ENCODE data around the gene COP1. TPM values are rescaled to one million over a fixed set of nuclear protein-coding genes. Genes with fewer than 3 reads are reported as not detected.

Gene COP1
- total and polyA plus RNA-seq, 2 of the 4 experiments (the other 2 are of a cell fraction) = 17.8 to 35.0 TPM

GRCh38 chr1:175978476-175978875 is 228.6 kb downstream of the COP1 start:
- no peak overlapping the region for H2AFZ ChIP-seq (replicated peaks; ENCODE audit: low read length, poor library complexity)
- peak overlapping the region; percentile 64 for H3K14ac ChIP-seq (replicated peaks; ENCODE audit: low read depth, low read length)
- peak overlapping the region in 1 of 2 experiments; percentile 54; a peak in 2 of 4 replicates for H4K8ac ChIP-seq (ENCODE audit: low read depth in 2 of 2, low read length in 2 of 2)
- no peak overlapping the region for H3K9ac ChIP-seq (ENCODE audit: low read depth, low read length)
- H3K23ac ChIP-seq (ENCODE audit: low read depth, low read length) = peak overlapping the region; percentile 33; the same call in 1 of the 2 replicates
- 0 out of 3 replicates have a peak overlapping the region, but pooled peaks have one; percentile 54 for H2BK15ac ChIP-seq (ENCODE audit: low read depth, low read length)
- peaks cover 2% of the 10 kb centered on the region; the same call in 1 of the 2 replicates for H3K9me1 ChIP-seq (ENCODE audit: insufficient read depth, low read length)
- no peak overlapping the region for H3K4me3 ChIP-seq (ENCODE audit: insufficient read depth, low read depth, low read length)
- H2BK5ac ChIP-seq (ENCODE audit: low read depth, low read length, poor library complexity, severe bottlenecking) = peak overlapping the region; percentile 46
- H3K79me1 ChIP-seq (ENCODE audit: low read depth in 1 of 2, low read length in 2 of 2) = peaks cover 3 to 11% of the 10 kb centered on the region in 2 experiments; a peak in 3 of 4 replicates
- H3K4me2 ChIP-seq (ENCODE audit: low read depth, low read length) = peak overlapping the region; percentile 74; the same call in 1 of the 2 replicates
- H3K4ac ChIP-seq (ENCODE audit: low read depth, low read length) = peak overlapping the region; percentile 76
- dilution Hi-C loops (cut with HindIII; ENCODE audit: low sequenced_read_pairs, unreplicated experiment) = no loop called here
- intact Hi-C loops (cut with micrococcal nuclease) = loop anchor here (5.0 kb wide), 1 partner anchor 54 kb away; no protein-coding TSS in a partner anchor
- peak; percentile 34 for DNase-seq
- peaks cover 2% of the 10 kb centered on the region; the same call in 1 of the 2 replicates for H3K9me3 ChIP-seq (ENCODE audit: control insufficient read depth, insufficient read depth, low read length)
- H3K27ac ChIP-seq (ENCODE audit: insufficient read depth, low read length) = no peak overlapping the region
- BruUV-seq (replicated peaks) = no TSS peak
- ATAC-seq (ENCODE audit: low read depth) = no peak; the same call in 1 of the 2 replicates
- peaks cover 4% of the 10 kb centered on the region; the same call in 1 of the 2 replicates for H3K36me3 ChIP-seq (ENCODE audit: control insufficient read depth, insufficient read depth, low read length)
- 0 out of 2 replicates have a peak overlapping the region, but pooled peaks have one; percentile 11 for H2BK20ac ChIP-seq (ENCODE audit: low read depth, low read length)
- H3K4me1 ChIP-seq (ENCODE audit: control insufficient read depth, insufficient read depth, low read length) = peaks cover 6% of the 10 kb centered on the region
- no peaks in the 10 kb centered on the region for H4K20me1 ChIP-seq (ENCODE audit: insufficient read depth, low read length)
- no peak overlapping the region for H2AK5ac ChIP-seq (ENCODE audit: low read depth, low read length)
- WGBS, 2 experiments (ENCODE audit: extremely low coverage in 2 of 2, insufficient read length in 1 of 2) = no CpG with 5 or more reads among the region's 1 CpG
- H3K27me3 ChIP-seq (ENCODE audit: control insufficient read depth, insufficient read depth, low read length) = no peaks in the 10 kb centered on the region
- H2AK9ac ChIP-seq (replicated peaks; ENCODE audit: low read depth, low read length, poor library complexity) = no peak overlapping the region
- no peak overlapping the region for H3K56ac ChIP-seq (ENCODE audit: extremely low read depth, insufficient read depth, low read length)
- CTCF ChIA-PET = interaction anchor here (0.7 to 0.9 kb wide), 2 partner anchors 9 to 16 kb away, joined by 3 read pairs; no protein-coding TSS in a partner anchor
- TF ChIP-seq BHLHE40 (IDR thresholded peaks at IDR 0.05; ENCODE audit: low read depth, low read length) = no peak
- no peak for TF ChIP-seq CEBPB (IDR thresholded peaks at IDR 0.05; ENCODE audit: low read depth, low read length)
- no peak for TF ChIP-seq MAZ (IDR thresholded peaks at IDR 0.05; ENCODE audit: borderline replicate concordance, low read depth, low read length)
- TF ChIP-seq MAFK (IDR thresholded peaks at IDR 0.05; ENCODE audit: low read depth, low read length) = no peak
- no peak for TF ChIP-seq FOS (IDR thresholded peaks at IDR 0.05; ENCODE audit: low read depth, low read length)
- no peak for TF ChIP-seq CHD1 (IDR thresholded peaks at IDR 0.05; ENCODE audit: low read depth, low read length)
- no peak for TF ChIP-seq RAD21 (IDR thresholded peaks at IDR 0.05; ENCODE audit: low read length)
- TF ChIP-seq NFE2L2 (IDR thresholded peaks at IDR 0.05; ENCODE audit: low read depth, low read length) = no peak
- TF ChIP-seq MXI1 (IDR thresholded peaks at IDR 0.05; ENCODE audit: borderline replicate concordance, low read depth, low read length) = no peak
- TF ChIP-seq USF2 (IDR thresholded peaks at IDR 0.05; ENCODE audit: low read depth, low read length) = no peak
- TF ChIP-seq SMC3 (IDR thresholded peaks at IDR 0.05; ENCODE audit: low read depth, low read length) = no peak
- no peak for TF ChIP-seq RCOR1 (IDR thresholded peaks at IDR 0.05; ENCODE audit: insufficient replicate concordance, low read length)
- TF ChIP-seq CTCF (conservative IDR thresholded peaks at IDR 0.05; ENCODE audit: low read depth, low read length) = no peak
- no peak for TF ChIP-seq RFX5 (IDR thresholded peaks at IDR 0.05; ENCODE audit: low read depth, low read length)
- TF ChIP-seq ELK1 (IDR thresholded peaks at IDR 0.05; ENCODE audit: borderline replicate concordance, low read depth, low read length) = no peak
- TF ChIP-seq POLR2A (IDR thresholded peaks at IDR 0.05; ENCODE audit: low read depth, low read length) = no peak
- peak overlapping the region; percentile 9; the same call in 1 of the 2 replicates for H4K5ac ChIP-seq (ENCODE audit: low read depth, low read length)
- peak overlapping the region; percentile 62 for H4K91ac ChIP-seq (ENCODE audit: insufficient read depth, low read depth, low read length)
- POLR2A ChIA-PET (ENCODE audit: unreplicated experiment) = no interaction called here
- no peak overlapping the region for H2BK120ac ChIP-seq (ENCODE audit: low read depth, low read length)
- peak overlapping the region; percentile 24; the same call in 1 of the 2 replicates for H3K18ac ChIP-seq (ENCODE audit: low read depth, low read length)
- in situ Hi-C loops (cut with MboI; ENCODE audit: low sequenced_read_pairs) = no loop called here

All from IMR-90 (cell line).